Loucy (cell line): Measurements from ENCODE around the gene MYO10.

ENCODE experiments used
- EZH2phosphoT487 ChIP-seq: fragments of 200-600 bp; IDR thresholded peaks from 2 replicates; pipeline ENCODE4 v1.6.1; 2018; ENCODE audit warnings: antibody characterized with exemption, mild to moderate bottlenecking, moderate library complexity, borderline replicate concordance
- TF ChIP-seq, protein P1 (sequence below): fragments of 200-600 bp; sonication (generic); conservative IDR thresholded peaks from 2 replicates; pipeline ENCODE4 v1.5.1; 2014; ENCODE audit warnings: mild to moderate bottlenecking, antibody characterized with exemption, low read length

DNA sequence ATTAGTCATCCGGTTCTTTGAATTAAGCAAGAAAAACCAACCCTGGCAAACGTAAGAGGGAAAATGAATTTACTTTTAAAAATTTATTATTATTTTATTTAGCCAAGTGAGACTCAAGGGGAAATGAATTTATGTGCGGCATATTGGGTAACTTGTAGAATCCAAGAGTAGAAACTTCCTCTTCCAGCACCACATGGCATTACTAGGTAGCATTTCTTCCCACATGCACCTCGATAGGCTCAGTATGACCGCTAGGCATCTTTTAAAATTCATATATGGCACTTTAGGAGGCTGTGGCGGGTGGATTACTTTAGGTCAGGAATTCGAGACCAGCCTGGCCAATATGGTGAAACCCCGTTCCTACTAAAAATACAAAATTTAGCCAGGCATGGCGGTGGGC is 17.6 kb upstream of the MYO10 start:
- TF ChIP-seq, protein P1, sequence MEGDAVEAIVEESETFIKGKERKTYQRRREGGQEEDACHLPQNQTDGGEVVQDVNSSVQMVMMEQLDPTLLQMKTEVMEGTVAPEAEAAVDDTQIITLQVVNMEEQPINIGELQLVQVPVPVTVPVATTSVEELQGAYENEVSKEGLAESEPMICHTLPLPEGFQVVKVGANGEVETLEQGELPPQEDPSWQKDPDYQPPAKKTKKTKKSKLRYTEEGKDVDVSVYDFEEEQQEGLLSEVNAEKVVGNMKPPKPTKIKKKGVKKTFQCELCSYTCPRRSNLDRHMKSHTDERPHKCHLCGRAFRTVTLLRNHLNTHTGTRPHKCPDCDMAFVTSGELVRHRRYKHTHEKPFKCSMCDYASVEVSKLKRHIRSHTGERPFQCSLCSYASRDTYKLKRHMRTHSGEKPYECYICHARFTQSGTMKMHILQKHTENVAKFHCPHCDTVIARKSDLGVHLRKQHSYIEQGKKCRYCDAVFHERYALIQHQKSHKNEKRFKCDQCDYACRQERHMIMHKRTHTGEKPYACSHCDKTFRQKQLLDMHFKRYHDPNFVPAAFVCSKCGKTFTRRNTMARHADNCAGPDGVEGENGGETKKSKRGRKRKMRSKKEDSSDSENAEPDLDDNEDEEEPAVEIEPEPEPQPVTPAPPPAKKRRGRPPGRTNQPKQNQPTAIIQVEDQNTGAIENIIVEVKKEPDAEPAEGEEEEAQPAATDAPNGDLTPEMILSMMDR, result no peak
- no peak for TF ChIP-seq EZH2phosphoT487
